Psoas muscle (tissue), 8 donors: ENCODE results near the gene ERC2. TPM values are rescaled to one million over a fixed set of nuclear protein-coding genes. Genes with fewer than 3 reads are reported as not detected.

Experiments
- ATAC-seq, 4 donors: fragments of 200-7000 bp; cut with Tn5 transposase; one replicate each; pipeline ENCODE4 v1.9.1; 2020; ENCODE audit warnings: moderate library complexity in 3 of 4, mild to moderate bottlenecking in 2 of 4
- DNase-seq, 2 donors: peaks; one replicate each; pipeline ENCODE4 v3.0.0-alpha.2; 2020
- H3K27ac ChIP-seq: fragments of 200-600 bp; one replicate; pipeline ENCODE4 v1.8.0; 2022
- H3K27me3 ChIP-seq, 3 donors: fragments of 200-600 bp in 1 of 3; one replicate each; pipeline versions ENCODE4 v1.6.1 to v1.8.0; 2013 to 2022; ENCODE audit warnings: low read length in 2 of 3, mild to moderate bottlenecking in 2 of 3, moderate library complexity in 1 of 3; ENCODE audit not compliant: insufficient read depth in 3 of 3
- H3K36me3 ChIP-seq, 2 donors: fragments of 200-600 bp in 1 of 2; one replicate each; pipeline versions ENCODE4 v1.6.1 to v1.8.0; 2013 to 2022; ENCODE audit warnings: low read depth in 1 of 2, mild to moderate bottlenecking in 1 of 2, moderate library complexity in 1 of 2; ENCODE audit not compliant: insufficient read depth in 1 of 2
- H3K4me1 ChIP-seq: fragments of 200-600 bp; one replicate; pipeline ENCODE4 v1.8.0; 2022
- H3K4me3 ChIP-seq: fragments of 200-600 bp; one replicate; pipeline ENCODE4 v1.8.0; 2022; ENCODE audit warnings: mild to moderate bottlenecking
- H3K9me3 ChIP-seq: fragments of 200-600 bp; one replicate; pipeline ENCODE4 v1.8.0; 2022
- WGBS, 3 donors: extraction: QIAGEN DNeasy Blood & Tissue Kit; methylation state at CpG; one replicate each; pipeline versions ENCODE4 v1.1.6 to v1.1.7; 2013; 5-methylcytosine and 5-hydroxymethylcytosine counted together
- intact Hi-C, 2 donors: fragments of 100-400 bp; cut with DNase I; formaldehyde crosslinking; loops; one replicate each; pipeline versions ENCODE4 v1.11.0 to v1.14.2; 2022
- polyA plus RNA-seq, 3 donors: library from polyadenylated mRNA; stranded (reverse); fragments of 200-250 nt; gene quantifications; one replicate each; pipeline ENCODE4 v1.2.3, GENCODE V29; 2013
- total RNA-seq, 4 donors: library from RNA; stranded (reverse); fragmentation: NEBNext Ultra II Directional in 2 of 4; extraction: Animal tissue kit (Norgen Biotek cat#: 25700) in 2 of 4; gene quantifications; one replicate each; pipeline versions ENCODE4 v1.2.1 to v1.2.4, GENCODE V29; 2021 to 2023
- TF ChIP-seq, protein P1 (sequence below): fragments of 200-600 bp; IDR thresholded peaks from one replicate; pipeline ENCODE4 v1.8.0; 2022; ENCODE audit warnings: antibody characterized with exemption
- donor health status: healthy with polysubstance abuse.
- donor health status: DM: no; HTN: no; CAD: no; lungs with moderate emphysema.
- donor health status: Bipolar disorder and iron deficiency.
- donor health status: healthy.
- donor health status: DM: yes; HTN: yes; CAD: no.
- donor health status: DM: no; HTN: no; CAD: no.
- donor health status: DM: no; HTN: no; CAD: no.
- donor health status: DM: yes; HTN: yes; CAD: no.

The ERC2 gene
- total and polyA plus RNA-seq, 7 donors = 0.04 to 0.15 TPM; not detected in 5

DNA sequence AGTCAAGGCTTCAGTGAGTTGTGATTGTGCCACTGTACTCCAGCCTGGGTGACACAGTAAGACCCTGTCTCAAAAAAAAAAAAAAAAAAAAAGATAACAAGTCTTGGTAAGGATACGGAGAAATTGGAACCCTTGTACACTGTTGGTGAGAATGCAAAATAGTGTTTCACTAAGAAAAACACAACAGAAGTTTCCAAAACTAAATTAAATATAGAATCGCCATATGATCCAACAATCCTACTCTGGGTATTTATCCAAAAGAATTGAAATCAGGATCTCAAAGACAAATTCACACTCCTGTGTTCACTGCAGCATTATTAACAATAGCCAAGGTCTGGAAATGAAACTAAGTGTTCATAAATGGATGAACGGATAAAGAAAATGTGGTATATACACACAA, 149.4 kb downstream of the ERC2 start:
- Histone ChIP-seq H3K27ac (no peak overlapping the region), H3K4me1 (peaks cover 6% of the 10 kb centered on the region), H3K4me3 (no peak overlapping the region), H3K36me3 (no peaks in the 10 kb centered on the region), H3K27me3 (no peaks in the 10 kb centered on the region), H3K9me3 (no peaks in the 10 kb centered on the region)
- TF ChIP-seq, protein P1, sequence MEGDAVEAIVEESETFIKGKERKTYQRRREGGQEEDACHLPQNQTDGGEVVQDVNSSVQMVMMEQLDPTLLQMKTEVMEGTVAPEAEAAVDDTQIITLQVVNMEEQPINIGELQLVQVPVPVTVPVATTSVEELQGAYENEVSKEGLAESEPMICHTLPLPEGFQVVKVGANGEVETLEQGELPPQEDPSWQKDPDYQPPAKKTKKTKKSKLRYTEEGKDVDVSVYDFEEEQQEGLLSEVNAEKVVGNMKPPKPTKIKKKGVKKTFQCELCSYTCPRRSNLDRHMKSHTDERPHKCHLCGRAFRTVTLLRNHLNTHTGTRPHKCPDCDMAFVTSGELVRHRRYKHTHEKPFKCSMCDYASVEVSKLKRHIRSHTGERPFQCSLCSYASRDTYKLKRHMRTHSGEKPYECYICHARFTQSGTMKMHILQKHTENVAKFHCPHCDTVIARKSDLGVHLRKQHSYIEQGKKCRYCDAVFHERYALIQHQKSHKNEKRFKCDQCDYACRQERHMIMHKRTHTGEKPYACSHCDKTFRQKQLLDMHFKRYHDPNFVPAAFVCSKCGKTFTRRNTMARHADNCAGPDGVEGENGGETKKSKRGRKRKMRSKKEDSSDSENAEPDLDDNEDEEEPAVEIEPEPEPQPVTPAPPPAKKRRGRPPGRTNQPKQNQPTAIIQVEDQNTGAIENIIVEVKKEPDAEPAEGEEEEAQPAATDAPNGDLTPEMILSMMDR = no peak
- no peak for DNase-seq
- intact Hi-C loops = no loop called here
- no peak for ATAC-seq
- WGBS, 3 donors = 92 to 96% (median 96%) methylated on average over 3 of the region's 3 CpGs

DNA sequence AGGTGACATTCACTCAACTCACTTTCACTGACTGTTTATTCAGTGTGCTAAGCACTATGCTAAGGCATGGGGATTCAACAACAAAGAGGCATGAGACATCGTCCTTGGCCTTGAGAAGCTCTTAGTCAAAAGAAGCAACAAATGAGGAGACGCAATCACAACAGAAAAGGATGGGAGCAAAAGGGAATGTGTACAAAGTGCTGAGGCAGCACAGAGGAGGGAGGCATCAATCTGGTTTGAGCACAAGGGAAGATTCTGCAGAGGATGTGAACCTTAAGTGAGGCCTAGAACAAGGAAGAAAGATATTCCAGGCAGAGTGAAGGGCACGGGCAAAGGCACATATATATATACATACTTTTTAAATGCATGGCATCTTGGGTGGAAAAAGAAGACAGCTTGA, 151.3 kb downstream of the ERC2 start:
- Histone ChIP-seq H3K36me3 (no peaks in the 10 kb centered on the region), H3K27me3 (no peaks in the 10 kb centered on the region), H3K4me3 (no peak overlapping the region), H3K27ac (no peak overlapping the region), H3K9me3 (no peaks in the 10 kb centered on the region), H3K4me1 (peaks cover 6% of the 10 kb centered on the region)
- intact Hi-C loops = no loop called here
- ATAC-seq (no peak), DNase-seq (no peak)
- TF ChIP-seq, protein P1 = no peak
- WGBS, 3 donors = 88 to 96% (median 92%) methylated on average over 3 of the region's 3 CpGs

DNA sequence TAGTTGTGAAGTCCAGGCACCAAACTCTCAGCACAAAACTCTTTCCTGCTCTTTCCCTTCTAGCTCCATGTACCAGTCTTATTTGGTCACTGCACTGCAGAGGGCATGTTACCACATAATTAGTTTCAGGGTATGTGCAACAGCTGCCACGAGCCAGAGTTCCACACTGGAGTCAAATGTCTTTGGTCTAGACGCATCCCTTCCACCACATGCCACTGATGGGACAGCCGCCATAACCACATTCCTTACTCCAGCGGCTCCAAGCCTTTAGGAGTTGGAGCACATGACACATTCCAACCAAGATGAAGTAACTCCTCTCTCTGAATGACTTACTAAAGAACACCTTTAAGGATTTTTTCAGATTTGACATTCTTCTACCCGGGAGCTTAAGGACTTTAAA, 153.4 kb downstream of the ERC2 start:
- ATAC-seq (peak; percentile 47 to 97 (median 94)), DNase-seq (peak in 1 of 2 donors; percentile 29)
- 27 to 36% (median 30%) methylated on average over 5 of the region's 5 CpGs for WGBS, 3 donors
- Histone ChIP-seq H3K36me3 (no peaks in the 10 kb centered on the region), H3K4me3 (no peak overlapping the region), H3K27me3 (no peaks in the 10 kb centered on the region), H3K4me1 (peaks cover 6% of the 10 kb centered on the region), H3K9me3 (no peaks in the 10 kb centered on the region), H3K27ac (no peak overlapping the region)
- TF ChIP-seq, protein P1 = no peak
- intact Hi-C loops = no loop called here

DNA sequence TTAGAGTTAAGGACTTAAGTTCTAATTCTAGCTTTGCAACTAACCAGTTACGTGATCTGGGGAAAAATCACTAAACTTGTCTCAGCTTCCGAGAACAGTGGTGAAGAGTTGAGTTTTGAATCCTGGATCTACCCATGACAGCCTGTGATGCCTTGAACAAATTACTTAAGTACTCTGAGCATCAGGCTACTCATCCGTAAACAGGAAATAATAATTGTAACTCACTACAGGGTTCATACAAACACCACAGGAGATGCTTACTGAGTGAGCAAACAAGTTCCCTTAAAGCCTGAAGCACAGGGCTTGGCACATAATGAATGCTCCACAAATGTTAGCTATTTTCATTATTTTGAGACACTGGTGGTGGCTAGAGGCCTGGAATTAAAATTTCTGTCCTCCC, 158.8 kb downstream of the ERC2 start:
- WGBS, 3 donors = 70 to 74% (median 72%) methylated on average over 3 of the region's 3 CpGs
- ATAC-seq = no peak
- Histone ChIP-seq H3K4me3 (no peak overlapping the region), H3K4me1 (peaks cover 4% of the 10 kb centered on the region), H3K36me3 (no peaks in the 10 kb centered on the region), H3K27ac (no peak overlapping the region), H3K27me3 (peaks cover 0 to 2% (median 0%) of the 10 kb centered on the region in 3 donors), H3K9me3 (no peaks in the 10 kb centered on the region)
- DNase-seq = no peak
- TF ChIP-seq, protein P1 = no peak
- intact Hi-C loops = no loop called here

DNA sequence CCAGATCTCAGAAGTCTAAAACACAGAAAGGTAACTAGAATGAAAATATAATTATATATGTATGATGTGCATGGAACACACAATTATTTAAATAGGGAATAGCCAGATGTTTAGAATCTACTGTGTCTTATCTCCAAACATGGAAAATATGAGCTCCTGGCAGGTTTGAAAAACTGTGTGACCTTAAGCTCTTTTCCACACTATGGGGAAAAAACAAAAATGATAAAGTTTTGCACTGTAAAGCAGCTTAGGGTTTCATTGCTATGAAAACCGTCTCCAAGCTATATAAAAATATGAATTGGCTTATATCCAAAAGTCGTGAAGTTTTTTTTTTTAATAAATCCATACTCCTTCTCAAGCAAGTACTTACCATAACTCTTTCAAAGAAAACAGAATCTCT, 159.8 kb downstream of the ERC2 start:
- Histone ChIP-seq H3K27me3 (peaks cover 0 to 2% (median 0%) of the 10 kb centered on the region in 3 donors), H3K4me3 (no peak overlapping the region), H3K4me1 (no peaks in the 10 kb centered on the region), H3K27ac (no peak overlapping the region), H3K36me3 (no peaks in the 10 kb centered on the region), H3K9me3 (no peaks in the 10 kb centered on the region)
- TF ChIP-seq, protein P1 = no peak
- 35 to 41% (median 38%) methylated on average over 2 of the region's 2 CpGs for WGBS, 3 donors
- ATAC-seq = no peak
- DNase-seq = no peak
- intact Hi-C loops = no loop called here
